GM12801 (cell line): Measurements from ENCODE around the gene PLA1A.

Experiments
- TF ChIP-seq, protein P1 (sequence below): IDR thresholded peaks from one replicate; pipeline ENCODE4 v1.5.1; 2011; ENCODE audit warnings: control low read depth; ENCODE audit not compliant: insufficient read length; ENCODE audit errors: extremely low read depth

The PLA1A gene

GRCh38 chr3:119673875-119674274, 76.2 kb downstream of the PLA1A start:
- TF ChIP-seq, protein P1, sequence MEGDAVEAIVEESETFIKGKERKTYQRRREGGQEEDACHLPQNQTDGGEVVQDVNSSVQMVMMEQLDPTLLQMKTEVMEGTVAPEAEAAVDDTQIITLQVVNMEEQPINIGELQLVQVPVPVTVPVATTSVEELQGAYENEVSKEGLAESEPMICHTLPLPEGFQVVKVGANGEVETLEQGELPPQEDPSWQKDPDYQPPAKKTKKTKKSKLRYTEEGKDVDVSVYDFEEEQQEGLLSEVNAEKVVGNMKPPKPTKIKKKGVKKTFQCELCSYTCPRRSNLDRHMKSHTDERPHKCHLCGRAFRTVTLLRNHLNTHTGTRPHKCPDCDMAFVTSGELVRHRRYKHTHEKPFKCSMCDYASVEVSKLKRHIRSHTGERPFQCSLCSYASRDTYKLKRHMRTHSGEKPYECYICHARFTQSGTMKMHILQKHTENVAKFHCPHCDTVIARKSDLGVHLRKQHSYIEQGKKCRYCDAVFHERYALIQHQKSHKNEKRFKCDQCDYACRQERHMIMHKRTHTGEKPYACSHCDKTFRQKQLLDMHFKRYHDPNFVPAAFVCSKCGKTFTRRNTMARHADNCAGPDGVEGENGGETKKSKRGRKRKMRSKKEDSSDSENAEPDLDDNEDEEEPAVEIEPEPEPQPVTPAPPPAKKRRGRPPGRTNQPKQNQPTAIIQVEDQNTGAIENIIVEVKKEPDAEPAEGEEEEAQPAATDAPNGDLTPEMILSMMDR: no peak

DNA sequence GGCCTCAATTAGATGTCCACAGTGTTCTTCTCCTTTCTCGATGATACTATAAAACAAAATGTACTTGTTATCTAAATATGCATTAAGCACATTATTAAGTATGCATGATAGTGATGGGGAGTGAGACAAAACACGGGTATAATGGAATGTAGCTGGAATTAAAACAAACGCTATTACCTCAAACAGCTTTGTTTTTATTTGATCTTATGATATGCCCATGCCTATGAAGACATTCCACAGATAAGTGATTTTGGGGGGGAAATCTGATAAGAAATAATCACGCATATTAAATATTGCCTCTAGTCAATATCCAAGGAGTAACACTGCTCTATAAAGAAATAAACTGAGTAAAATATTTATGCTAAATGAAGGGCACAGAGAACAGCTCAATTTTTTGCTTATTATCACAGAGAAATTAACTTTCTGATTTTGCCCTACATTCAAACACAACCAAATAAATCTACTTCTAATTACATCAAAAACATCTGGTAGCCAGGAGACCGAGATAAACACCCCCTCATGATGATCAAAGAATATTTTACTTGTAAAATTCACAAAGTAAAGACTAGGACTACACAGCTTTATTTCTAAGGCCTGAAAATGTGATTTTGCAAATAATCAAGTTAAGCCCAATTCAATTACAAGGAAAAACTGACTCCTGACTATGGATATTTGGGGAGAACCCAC, 77.6 kb downstream of the PLA1A start:
- TF ChIP-seq, protein P1: no peak

DNA sequence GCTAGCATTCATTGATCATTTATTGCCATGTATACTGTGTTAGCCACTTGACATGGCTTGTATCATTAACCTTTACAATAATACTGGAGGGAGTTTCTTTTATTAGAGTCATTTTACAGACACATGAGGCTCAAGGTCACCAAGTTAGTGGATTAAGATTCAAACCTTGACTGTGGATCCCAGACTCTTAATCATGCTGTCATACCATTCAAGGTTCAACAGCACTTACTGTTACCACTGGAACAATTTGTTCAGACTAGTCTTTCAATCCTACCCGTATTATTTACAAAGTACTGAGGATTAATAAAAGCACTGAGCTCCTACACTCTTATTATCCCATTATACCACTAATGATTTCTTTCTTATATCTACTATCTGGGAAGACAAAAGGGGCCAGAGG, 78.3 kb downstream of the PLA1A start:
- TF ChIP-seq, protein P1: no peak

DNA sequence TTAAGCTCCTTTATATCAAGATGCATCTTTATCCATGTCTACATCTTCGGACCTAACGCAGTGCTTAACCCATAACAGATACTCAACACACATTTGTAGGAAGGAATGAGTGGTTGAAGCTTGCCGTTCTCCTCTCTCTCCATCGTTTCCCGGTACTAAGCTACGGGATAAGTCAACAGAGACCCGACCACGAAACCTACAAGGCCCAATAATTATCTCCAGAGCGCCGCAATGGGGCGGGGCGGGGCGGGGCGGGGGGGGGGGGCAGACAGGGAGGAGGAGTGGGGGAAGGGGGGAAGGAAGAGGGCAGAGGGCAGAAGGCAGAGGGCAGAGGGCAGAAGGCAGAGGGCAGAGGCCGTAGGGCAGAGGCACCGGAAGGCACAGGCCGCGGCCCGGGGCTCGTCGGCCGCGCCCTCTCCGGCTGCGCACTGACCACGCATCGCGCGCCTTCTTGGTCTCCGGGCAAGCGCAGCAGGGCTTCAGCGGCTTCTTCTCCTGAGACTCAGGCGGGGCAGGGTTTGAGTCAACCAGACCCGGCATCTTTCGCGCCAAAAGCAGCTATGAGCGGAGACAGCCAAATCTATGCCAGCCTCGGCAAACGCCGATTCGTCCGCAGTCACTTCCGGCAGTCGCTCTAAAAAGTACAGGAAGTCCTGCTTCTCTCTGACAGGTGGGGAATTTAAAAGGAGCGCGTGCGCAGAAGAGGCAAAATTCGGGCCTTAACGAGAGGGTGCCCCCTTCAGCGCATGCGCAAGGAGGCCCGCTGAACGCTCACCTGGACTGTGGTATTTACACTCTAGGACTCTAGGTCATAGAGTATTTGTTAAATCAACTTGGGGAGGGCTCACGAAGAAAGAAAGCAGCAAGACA, 79.3 kb downstream of the PLA1A start, which contains the start of gene COX17:
TSS of gene COX17 (minus strand) at position 636 of the 870 bp plus-strand sequence. CDS start at position 540, 96 bp downstream.
- TF ChIP-seq, protein P1: no peak

- TF ChIP-seq, protein P1: no peak
Observed at GRCh38 chr3:119677641-119677934, 79.9 kb downstream of the PLA1A start.
